ENCODE measurements around the gene U2SURP. TPM values are rescaled to one million over a fixed set of nuclear protein-coding genes. Genes with fewer than 3 reads are reported as not detected.
"Not testable (repeated sequence)": the region's sequence is repeated elsewhere in the genome, so short reads cannot be mapped to it uniquely, and the experiment has no call there.

Gene U2SURP
- total RNA-seq, 1 donor from 2014 or later, result 125 TPM

DNA sequence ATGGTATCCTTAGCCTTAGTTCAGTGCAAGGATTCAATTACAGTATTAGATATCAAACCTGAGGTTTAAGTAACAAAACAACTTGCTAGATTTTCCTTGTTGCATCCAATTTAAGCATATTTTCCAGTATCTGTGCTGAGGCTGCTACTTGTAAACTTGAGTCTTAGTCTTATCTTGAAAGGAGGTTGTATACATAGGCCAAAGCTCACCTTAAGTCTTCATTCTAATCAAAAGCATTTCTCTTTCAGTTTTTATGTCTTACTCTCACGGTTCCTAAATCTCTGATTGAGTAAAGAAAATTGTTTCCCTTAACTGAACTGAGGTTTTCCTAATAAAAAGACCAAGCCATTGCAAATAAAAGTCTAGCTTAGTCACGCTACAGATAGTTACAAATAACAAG is 52.6 kb downstream of the U2SURP start:
- ATAC-seq (no peak), DNase-seq (ENCODE audit: low spot score) (no peak)
- intact Hi-C loops (cut with DNase I), result no loop called here

GRCh38 chr3:143056372-143056771 is 55.0 kb downstream of the U2SURP start:
- ATAC-seq, result no peak
- DNase-seq (ENCODE audit: low spot score), result no peak
- intact Hi-C loops (cut with DNase I), result no loop called here

DNA sequence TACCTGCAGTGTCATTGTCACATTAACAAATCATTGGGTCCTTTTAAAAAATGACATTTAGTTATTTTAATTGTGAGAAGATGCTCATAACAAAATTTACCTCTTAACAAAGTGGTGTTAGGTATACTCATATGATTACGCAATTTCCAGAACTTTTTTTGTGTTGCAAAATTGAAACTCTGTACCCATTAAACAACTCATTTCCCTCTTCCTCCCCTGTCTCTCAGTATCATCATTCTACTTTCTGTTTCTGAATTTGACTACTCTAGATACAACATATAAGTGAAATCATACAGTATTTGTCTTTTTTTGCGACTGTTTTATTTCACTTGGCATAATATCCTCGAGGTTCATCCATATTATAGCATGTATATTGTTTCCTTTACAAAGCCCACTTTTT is 59.5 kb downstream of the U2SURP start:
- no peak for DNase-seq (ENCODE audit: low spot score)
- ATAC-seq, result no peak
- intact Hi-C loops (cut with DNase I), result no loop called here

- ATAC-seq (no peak), DNase-seq (ENCODE audit: low spot score) (no peak)
- intact Hi-C loops (cut with DNase I), result no loop called here
Observed at GRCh38 chr3:143063018-143063417, 61.6 kb downstream of the U2SURP start.

GRCh38 chr3:143064777-143065176 is 63.4 kb downstream of the U2SURP start:
- ATAC-seq (no peak), DNase-seq (ENCODE audit: low spot score) (no peak)
- intact Hi-C loops (cut with DNase I), result no loop called here

GRCh38 chr3:143065364-143065763 is 64.0 kb downstream of the U2SURP start:
- ATAC-seq, result no peak
- intact Hi-C loops (cut with DNase I), result no loop called here
- no peak for DNase-seq (ENCODE audit: low spot score)

DNA sequence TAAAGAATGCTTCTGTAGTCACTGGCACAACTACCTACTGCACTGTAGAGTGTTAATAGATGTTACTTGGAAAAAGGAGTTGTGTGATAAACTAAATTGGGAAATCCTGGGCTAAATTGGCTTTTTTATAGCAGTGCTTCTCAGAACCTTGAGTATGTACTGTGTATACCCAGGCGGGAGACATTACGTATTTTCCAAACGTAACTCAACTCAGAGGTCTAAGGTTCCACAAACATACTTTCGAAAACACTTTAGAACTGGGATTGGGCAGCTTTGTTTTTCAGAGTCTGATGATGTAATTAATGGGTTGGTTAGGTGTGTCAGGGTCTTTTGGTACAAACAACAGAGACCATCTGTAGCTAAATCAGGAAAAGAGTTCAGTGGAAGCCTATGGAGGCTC is 64.7 kb downstream of the U2SURP start:
- intact Hi-C loops (cut with DNase I), result no loop called here
- no peak for DNase-seq (ENCODE audit: low spot score)
- ATAC-seq, result peak; percentile 80

DNA sequence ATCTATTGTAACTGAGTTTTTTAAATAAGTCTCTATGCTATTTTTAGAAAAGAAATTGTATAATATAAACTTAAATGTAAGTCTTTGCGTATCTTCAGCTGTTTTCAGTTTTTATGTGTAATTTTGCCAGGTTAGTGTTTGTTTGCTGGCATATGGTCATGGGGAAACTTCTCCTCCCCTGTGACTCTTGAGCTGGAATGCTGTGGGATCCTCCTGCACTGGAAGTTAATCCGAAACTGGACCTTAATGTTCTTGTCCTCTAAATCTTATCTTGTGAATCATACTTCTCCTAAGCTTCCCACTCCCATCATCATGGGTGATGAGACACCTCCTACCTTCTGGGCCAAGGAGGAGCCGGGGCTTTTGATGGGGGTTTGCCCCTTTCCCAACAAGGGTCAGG is 65.8 kb downstream of the U2SURP start:
- intact Hi-C loops (cut with DNase I), result no loop called here
- DNase-seq (ENCODE audit: low spot score) (no peak), ATAC-seq (no peak)

GRCh38 chr3:143068059-143068458 is 66.7 kb downstream of the U2SURP start:
- no peak for DNase-seq (ENCODE audit: low spot score)
- ATAC-seq, result no peak
- intact Hi-C loops (cut with DNase I), result no loop called here

- DNase-seq (ENCODE audit: low spot score) (no peak), ATAC-seq (no peak)
- intact Hi-C loops (cut with DNase I), result no loop called here
Observed at GRCh38 chr3:143070977-143071551, 69.7 kb downstream of the U2SURP start.

- intact Hi-C loops (cut with DNase I), result no loop called here
Observed at GRCh38 chr3:143071776-143072175, 70.4 kb downstream of the U2SURP start.

GRCh38 chr3:143072298-143073020 is 71.1 kb downstream of the U2SURP start:
- intact Hi-C loops (cut with DNase I); ATAC-seq; DNase-seq (ENCODE audit: low spot score): not testable (repeated sequence)

More at GRCh38 chr3:143071776-143072175, 70.4 kb downstream of the U2SURP start:
- no peak for DNase-seq (ENCODE audit: low spot score)
- ATAC-seq, result no peak

DNA sequence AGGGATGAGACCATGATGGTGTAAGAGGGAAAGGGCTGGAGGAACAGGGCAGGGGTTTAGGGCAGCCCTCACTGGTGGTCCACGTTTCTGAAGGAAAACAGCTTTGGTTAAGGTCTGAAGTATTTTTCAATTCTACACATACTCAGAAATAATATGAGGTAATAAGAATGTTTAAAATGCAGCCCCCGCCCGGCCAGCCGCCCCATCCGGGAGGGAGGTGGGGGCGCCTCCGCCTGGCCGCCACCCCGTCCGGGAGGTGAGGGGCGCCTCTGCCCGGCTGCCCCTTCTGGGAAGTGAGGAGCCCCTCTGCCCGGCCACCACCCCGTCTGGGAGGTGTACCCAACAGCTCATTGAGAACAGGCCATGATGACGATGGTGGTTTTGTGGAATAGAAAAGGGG is 72.2 kb downstream of the U2SURP start:
- ATAC-seq; DNase-seq (ENCODE audit: low spot score); intact Hi-C loops (cut with DNase I): not testable (repeated sequence)

DNA sequence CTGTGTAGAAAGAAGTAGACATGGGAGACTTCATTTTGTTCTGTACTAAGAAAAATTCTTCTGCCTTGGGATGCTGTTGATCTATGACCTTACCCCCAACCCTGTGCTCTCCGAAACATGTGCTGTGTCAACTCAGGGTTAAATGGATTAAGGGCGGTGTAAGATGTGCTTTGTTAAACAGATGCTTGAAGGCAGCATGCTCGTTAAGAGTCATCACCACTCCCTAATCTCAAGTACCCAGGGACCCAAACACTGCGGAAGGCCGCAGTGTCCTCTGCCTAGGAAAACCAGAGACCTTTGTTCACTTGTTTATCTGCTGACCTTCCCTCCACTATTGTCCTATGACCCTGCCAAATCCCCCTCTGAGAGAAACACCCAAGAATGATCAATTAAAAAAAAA is 72.6 kb downstream of the U2SURP start:
- DNase-seq (ENCODE audit: low spot score); intact Hi-C loops (cut with DNase I); ATAC-seq: not testable (repeated sequence)

GRCh38 chr3:143078883-143079282 is 77.5 kb downstream of the U2SURP start:
- intact Hi-C loops (cut with DNase I), result no loop called here
- ATAC-seq, result no peak
- no peak for DNase-seq (ENCODE audit: low spot score)

GRCh38 chr3:143080196-143080595 is 78.8 kb downstream of the U2SURP start:
- DNase-seq (ENCODE audit: low spot score) (no peak), ATAC-seq (no peak)
- intact Hi-C loops (cut with DNase I), result no loop called here

GRCh38 chr3:143081365-143081764 is 80.0 kb downstream of the U2SURP start:
- intact Hi-C loops (cut with DNase I), result no loop called here
- no peak for ATAC-seq
- no peak for DNase-seq (ENCODE audit: low spot score)

GRCh38 chr3:143081844-143082778 is 80.7 kb downstream of the U2SURP start:
- no peak for ATAC-seq
- intact Hi-C loops (cut with DNase I), result no loop called here
- no peak for DNase-seq (ENCODE audit: low spot score)

DNA sequence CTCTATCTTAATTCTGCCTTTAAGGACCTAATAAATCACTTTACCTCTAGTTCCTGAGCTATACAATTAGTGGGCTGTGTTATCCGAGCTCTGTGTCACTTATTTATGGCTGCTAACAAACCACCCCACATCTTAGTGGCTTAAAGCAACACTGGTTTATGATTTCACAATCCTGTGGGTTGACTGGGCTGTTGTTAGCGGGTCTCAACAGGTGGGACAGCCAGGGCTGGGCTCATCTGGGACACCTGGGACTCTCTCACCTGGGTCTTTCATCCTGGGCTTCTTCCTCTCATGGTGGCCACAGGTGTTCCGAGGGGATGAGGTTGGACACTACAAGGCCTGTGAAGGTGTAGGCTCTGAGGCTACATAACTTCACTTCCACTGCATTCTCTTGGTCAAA is 82.4 kb downstream of the U2SURP start:
- intact Hi-C loops (cut with DNase I), result no loop called here
- DNase-seq (ENCODE audit: low spot score), result no peak
- no peak for ATAC-seq

All from sciatic nerve (tissue), 2 donors.